Mesendoderm (in vitro differentiated cells): ENCODE data around the gene ERC2.

Source experiments
- DNase-seq: peaks from one replicate; pipeline ENCODE4 v3.0.0; 2013
- H2AK5ac ChIP-seq: 2 replicates; pipeline ENCODE4 v1.6.1; 2013; ENCODE audit warnings: low read length, inconsistent platforms
- H2BK120ac ChIP-seq: 2 replicates; pipeline ENCODE4 v1.6.1; 2013; ENCODE audit warnings: low read depth, mild to moderate bottlenecking, low read length, moderate library complexity, mixed read lengths
- H2BK15ac ChIP-seq: replicated peaks from 2 replicates; pipeline ENCODE4 v1.6.1; 2013; ENCODE audit warnings: low read depth, mild to moderate bottlenecking, moderate library complexity
- H2BK5ac ChIP-seq: 2 replicates; pipeline ENCODE4 v1.6.1; 2013; ENCODE audit warnings: low read length, inconsistent platforms
- H3K18ac ChIP-seq: 2 replicates; pipeline ENCODE4 v1.6.1; 2013; ENCODE audit warnings: mild to moderate bottlenecking, low read length, mixed read lengths
- H3K23ac ChIP-seq: one replicate; pipeline ENCODE4 v1.6.1; 2013; ENCODE audit warnings: low read length
- H3K27ac ChIP-seq: 2 replicates; pipeline ENCODE4 v1.5.1; 2013; ENCODE audit warnings: low read depth, mild to moderate bottlenecking, inconsistent platforms, low read length, moderate library complexity
- H3K27me3 ChIP-seq: 2 replicates; pipeline ENCODE4 v1.6.1; 2013; ENCODE audit warnings: low read length, control low read depth, mild to moderate bottlenecking, inconsistent platforms; ENCODE audit not compliant: insufficient read depth, poor library complexity
- H3K36me3 ChIP-seq: 2 replicates; pipeline ENCODE4 v1.6.1; 2013; ENCODE audit warnings: low read length, inconsistent platforms; ENCODE audit not compliant: control insufficient read depth, insufficient read depth
- H3K4ac ChIP-seq: one replicate; pipeline ENCODE4 v1.6.1; 2013; ENCODE audit warnings: low read depth, mild to moderate bottlenecking, low read length, moderate library complexity
- H3K4me1 ChIP-seq: 2 replicates; pipeline ENCODE4 v1.6.1; 2013; ENCODE audit warnings: low read depth, low read length, inconsistent platforms; ENCODE audit not compliant: control insufficient read depth
- H3K4me2 ChIP-seq: 2 replicates; pipeline ENCODE4 v1.6.1; 2013; ENCODE audit warnings: low read length
- H3K4me3 ChIP-seq: 2 replicates; pipeline ENCODE4 v1.5.1; 2013; ENCODE audit warnings: mild to moderate bottlenecking, low read length
- H3K56ac ChIP-seq: one replicate; pipeline ENCODE4 v1.6.1; 2013; ENCODE audit warnings: low read length
- H3K79me1 ChIP-seq: 2 replicates; pipeline ENCODE4 v1.6.1; 2013; ENCODE audit warnings: low read length, inconsistent platforms
- H3K79me2 ChIP-seq: 2 replicates; pipeline ENCODE4 v1.6.1; 2013; ENCODE audit warnings: mild to moderate bottlenecking, low read length; ENCODE audit not compliant: control insufficient read depth, insufficient read depth
- H3K9ac ChIP-seq: 2 replicates; pipeline ENCODE4 v1.6.1; 2013; ENCODE audit warnings: low read length, inconsistent platforms
- H4K5ac ChIP-seq: one replicate; pipeline ENCODE4 v1.6.1; 2013; ENCODE audit warnings: low read length
- H4K8ac ChIP-seq: one replicate; pipeline ENCODE4 v1.6.1; 2013; ENCODE audit warnings: low read depth, mild to moderate bottlenecking, control low read depth, low read length, moderate library complexity
- WGBS: extraction: QIAGEN DNeasy Blood & Tissue Kit; methylation state at CpG from one replicate; pipeline ENCODE4 v1.1.7; 2013; ENCODE audit warnings: low lambda C conversion rate, missing lambda C conversion rate; ENCODE audit not compliant: insufficient coverage; ENCODE audit errors: extremely low coverage; 5-methylcytosine and 5-hydroxymethylcytosine counted together

Gene ERC2

DNA sequence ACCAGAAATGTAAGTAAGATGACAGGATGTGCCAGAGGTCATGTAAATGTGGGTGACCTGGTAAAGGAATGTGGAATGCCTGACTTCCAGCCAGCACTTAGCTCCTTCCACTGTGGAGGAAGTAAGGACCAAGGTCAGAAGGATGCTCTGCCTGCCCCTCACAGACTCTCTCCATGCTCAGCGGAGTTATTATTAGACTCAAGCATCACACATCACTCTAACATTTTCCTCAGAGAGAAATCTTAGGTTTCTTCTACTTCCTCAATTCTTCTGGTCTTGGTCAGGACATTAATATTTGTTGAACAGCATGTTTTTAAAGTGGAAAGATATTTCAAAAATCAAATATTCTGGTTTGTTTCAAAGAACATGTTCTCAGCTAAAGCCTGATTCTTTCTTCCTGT is 749.7 kb downstream of the ERC2 start:
- Histone ChIP-seq H3K18ac (no peak overlapping the region), H3K56ac (no peak overlapping the region), H4K8ac (no peak overlapping the region), H3K9ac (no peak overlapping the region), H3K36me3 (no peaks in the 10 kb centered on the region), H3K4me2 (no peak overlapping the region), H4K5ac (no peak overlapping the region), H2BK120ac (no peak overlapping the region), H2BK5ac (no peak overlapping the region), H2AK5ac (no peak overlapping the region), H3K27ac (no peak overlapping the region), H3K27me3 (no peaks in the 10 kb centered on the region), H2BK15ac (no peak overlapping the region), H3K79me2 (no peaks in the 10 kb centered on the region), H3K4me3 (no peak overlapping the region), H3K4me1 (peaks cover 8% of the 10 kb centered on the region), H3K23ac (no peak overlapping the region), H3K4ac (no peak overlapping the region), H3K79me1 (no peaks in the 10 kb centered on the region)
- no CpG with 5 or more reads among the region's 1 CpG for WGBS
- DNase-seq = no peak

DNA sequence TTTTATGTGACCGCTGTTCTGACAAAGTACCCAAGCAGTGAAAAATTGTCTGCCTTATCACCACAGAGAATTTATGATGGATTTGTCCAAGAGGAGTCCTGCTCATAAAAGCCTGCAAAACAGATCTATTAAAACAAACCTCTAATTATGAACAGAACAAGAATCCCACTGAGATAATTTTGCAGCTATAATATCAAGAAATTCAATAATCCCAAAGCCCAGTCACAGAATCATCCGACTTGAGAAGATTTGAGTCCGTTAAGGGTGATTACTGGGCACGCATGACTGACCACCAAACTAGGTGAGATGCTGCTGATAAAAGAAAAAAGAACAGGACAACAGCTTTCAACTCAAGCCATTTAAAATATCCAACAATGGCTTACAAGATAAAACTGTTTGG is 750.2 kb downstream of the ERC2 start:
- no peak overlapping the region for H3K4ac ChIP-seq
- no peak overlapping the region for H2AK5ac ChIP-seq
- H3K27ac ChIP-seq = no peak overlapping the region
- no peaks in the 10 kb centered on the region for H3K36me3 ChIP-seq
- DNase-seq = no peak
- no peaks in the 10 kb centered on the region for H3K27me3 ChIP-seq
- no peak overlapping the region for H3K4me2 ChIP-seq
- H3K56ac ChIP-seq = no peak overlapping the region
- H3K4me3 ChIP-seq = no peak overlapping the region
- peaks cover 8% of the 10 kb centered on the region for H3K4me1 ChIP-seq
- H3K23ac ChIP-seq = no peak overlapping the region
- no peaks in the 10 kb centered on the region for H3K79me1 ChIP-seq
- no peak overlapping the region for H3K9ac ChIP-seq
- no peak overlapping the region for H4K5ac ChIP-seq
- H4K8ac ChIP-seq = no peak overlapping the region
- H3K79me2 ChIP-seq = no peaks in the 10 kb centered on the region
- peak overlapping the region; percentile 34 for H3K18ac ChIP-seq
- H2BK120ac ChIP-seq = peak overlapping the region; percentile 91
- no peak overlapping the region for H2BK5ac ChIP-seq
- no peak overlapping the region for H2BK15ac ChIP-seq
- no CpG with 5 or more reads among the region's 4 CpGs for WGBS

DNA sequence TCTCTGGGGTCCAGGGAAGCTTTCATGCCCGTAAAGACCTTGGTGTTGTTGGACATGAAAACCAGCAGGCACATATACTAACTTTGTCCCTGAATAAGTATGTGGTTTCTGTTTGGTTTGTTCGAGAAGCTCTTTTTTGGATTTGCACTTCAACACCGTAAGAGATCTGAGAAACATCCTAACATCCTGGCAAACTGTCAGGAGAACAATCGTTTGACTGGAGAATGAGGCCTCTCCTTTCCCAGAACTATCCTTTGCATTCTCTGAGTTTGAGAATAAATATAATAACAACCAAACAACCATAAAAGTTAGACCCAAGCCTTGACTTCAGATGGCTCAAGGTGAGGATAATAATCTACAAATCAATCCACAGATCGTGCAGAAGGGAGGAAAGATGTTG is 750.8 kb downstream of the ERC2 start:
- Histone ChIP-seq H2AK5ac (peak overlapping the region; percentile 9), H3K4me2 (no peak overlapping the region), H3K56ac (no peak overlapping the region), H3K18ac (no peak overlapping the region), H3K23ac (no peak overlapping the region), H3K36me3 (no peaks in the 10 kb centered on the region), H3K27ac (no peak overlapping the region), H2BK120ac (peak overlapping the region; percentile 91), H3K79me1 (no peaks in the 10 kb centered on the region), H4K5ac (no peak overlapping the region), H3K9ac (no peak overlapping the region), H3K4me3 (no peak overlapping the region), H2BK15ac (no peak overlapping the region), H3K4ac (peak overlapping the region; percentile 16), H4K8ac (no peak overlapping the region), H3K4me1 (peaks cover 8% of the 10 kb centered on the region), H3K79me2 (no peaks in the 10 kb centered on the region), H3K27me3 (no peaks in the 10 kb centered on the region), H2BK5ac (peak overlapping the region; percentile 31)
- no CpG with 5 or more reads among the region's 5 CpGs for WGBS
- no peak for DNase-seq

DNA sequence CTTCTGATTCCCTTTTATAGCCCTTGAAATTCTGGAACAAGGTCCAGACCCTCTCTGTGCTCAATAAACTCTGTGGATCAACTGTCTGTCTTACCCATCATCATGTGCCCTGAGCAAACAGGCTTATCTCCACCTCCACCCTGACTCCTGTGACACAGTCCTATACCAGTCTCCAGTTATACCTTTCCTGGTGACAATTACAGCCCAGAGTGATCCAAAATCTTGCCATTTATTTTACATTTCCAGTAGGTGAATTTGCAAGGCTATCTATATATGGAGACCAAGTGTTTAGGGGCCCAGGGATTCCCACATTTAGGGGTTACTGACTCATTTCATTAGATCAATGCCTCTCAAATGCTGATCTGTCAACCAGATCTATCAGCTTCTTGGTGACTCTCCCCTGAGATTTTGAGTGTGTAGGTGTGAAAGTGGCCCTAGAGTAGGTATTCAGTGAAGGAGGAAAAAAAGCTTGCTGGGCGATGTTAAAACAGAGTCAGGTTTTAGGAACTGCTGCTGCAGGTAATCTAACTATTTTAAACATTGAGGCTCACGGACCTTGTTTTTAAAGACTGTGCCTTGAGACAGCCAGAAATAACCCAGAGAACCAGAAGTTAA is 751.5 kb downstream of the ERC2 start:
- no peak overlapping the region for H3K18ac ChIP-seq
- H3K4ac ChIP-seq = no peak overlapping the region
- H2BK5ac ChIP-seq = peak overlapping the region; percentile 94
- no CpG with 5 or more reads among the region's 2 CpGs for WGBS
- peak overlapping the region; percentile 60 for H4K5ac ChIP-seq
- no peak overlapping the region for H3K9ac ChIP-seq
- peaks cover 6% of the 10 kb centered on the region for H3K4me1 ChIP-seq
- H2BK120ac ChIP-seq = no peak overlapping the region
- no peak overlapping the region for H4K8ac ChIP-seq
- no peak for DNase-seq
- H3K4me3 ChIP-seq = no peak overlapping the region
- H3K56ac ChIP-seq = peak overlapping the region; percentile 43
- H3K27ac ChIP-seq = no peak overlapping the region
- H3K4me2 ChIP-seq = no peak overlapping the region
- H3K79me2 ChIP-seq = no peaks in the 10 kb centered on the region
- H3K23ac ChIP-seq = no peak overlapping the region
- H2AK5ac ChIP-seq = no peak overlapping the region
- no peaks in the 10 kb centered on the region for H3K27me3 ChIP-seq
- no peak overlapping the region for H2BK15ac ChIP-seq
- H3K79me1 ChIP-seq = no peaks in the 10 kb centered on the region
- H3K36me3 ChIP-seq = no peaks in the 10 kb centered on the region

DNA sequence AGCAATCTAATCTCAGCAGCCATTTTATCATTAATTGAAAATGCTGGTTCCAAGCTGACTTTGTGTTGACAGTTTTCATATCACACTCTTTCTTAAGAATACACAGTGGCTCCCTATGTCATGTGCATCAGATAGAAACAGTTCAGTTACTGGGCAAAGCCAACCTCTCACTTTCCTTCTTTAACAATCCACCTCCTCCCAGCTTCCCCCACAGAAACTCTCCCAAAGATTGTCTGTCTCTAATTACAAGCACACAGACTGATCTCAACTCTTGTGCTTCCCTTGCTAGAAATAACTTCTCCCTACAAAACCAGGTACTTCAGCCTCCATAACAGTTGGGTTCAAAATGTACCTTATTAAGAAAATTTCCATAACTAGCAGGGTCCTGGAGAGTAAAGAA is 752.2 kb downstream of the ERC2 start:
- Histone ChIP-seq H3K9ac (no peak overlapping the region), H4K5ac (no peak overlapping the region), H3K4ac (no peak overlapping the region), H3K4me2 (no peak overlapping the region), H3K36me3 (no peaks in the 10 kb centered on the region), H3K4me1 (peaks cover 4% of the 10 kb centered on the region), H4K8ac (no peak overlapping the region), H2AK5ac (no peak overlapping the region), H3K18ac (no peak overlapping the region), H3K56ac (no peak overlapping the region), H3K4me3 (no peak overlapping the region), H2BK15ac (no peak overlapping the region), H2BK120ac (no peak overlapping the region), H3K27ac (no peak overlapping the region), H3K23ac (no peak overlapping the region), H3K79me2 (no peaks in the 10 kb centered on the region), H3K27me3 (no peaks in the 10 kb centered on the region), H2BK5ac (no peak overlapping the region), H3K79me1 (no peaks in the 10 kb centered on the region)
- DNase-seq = no peak

DNA sequence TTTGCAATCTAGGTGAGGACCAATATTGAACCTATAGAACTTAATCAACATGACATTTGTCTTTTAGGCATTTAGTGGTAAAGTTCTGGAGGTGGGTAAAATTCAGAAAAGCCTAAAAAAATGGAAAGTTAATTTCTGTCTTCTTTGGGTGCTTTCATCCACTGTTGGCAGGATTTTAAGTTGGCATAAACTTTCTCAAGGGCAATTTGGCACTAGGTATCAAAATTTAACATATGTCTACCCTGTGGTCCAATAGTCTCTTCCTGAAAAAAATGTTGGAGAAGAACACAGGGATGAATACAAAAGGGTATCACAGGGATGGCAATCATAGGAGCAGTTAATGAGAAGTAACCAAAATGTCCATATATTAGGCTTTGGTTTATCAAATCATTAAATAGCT is 754.2 kb downstream of the ERC2 start:
- Histone ChIP-seq H3K27ac (no peak overlapping the region), H3K4me1 (peaks cover 8% of the 10 kb centered on the region), H3K56ac (no peak overlapping the region), H2AK5ac (no peak overlapping the region), H3K4me3 (no peak overlapping the region), H3K4me2 (no peak overlapping the region), H3K9ac (no peak overlapping the region), H3K23ac (no peak overlapping the region), H4K8ac (no peak overlapping the region), H2BK15ac (no peak overlapping the region), H2BK5ac (no peak overlapping the region), H4K5ac (no peak overlapping the region), H3K18ac (no peak overlapping the region), H3K27me3 (no peaks in the 10 kb centered on the region), H3K79me2 (no peaks in the 10 kb centered on the region), H3K4ac (no peak overlapping the region), H2BK120ac (no peak overlapping the region), H3K79me1 (no peaks in the 10 kb centered on the region), H3K36me3 (no peaks in the 10 kb centered on the region)
- DNase-seq = no peak
